Endothelial cell (in vitro differentiated cells): ENCODE data around the gene TBK1. TPM values are rescaled to one million over a fixed set of nuclear protein-coding genes. Genes with fewer than 3 reads are reported as not detected.
"Not testable (repeated sequence)": the region's sequence is repeated elsewhere in the genome, so short reads cannot be mapped to it uniquely, and the experiment has no call there.

Experiments used
- DNase-seq: peaks from one replicate; pipeline ENCODE4 v3.0.0; 2021; ENCODE audit warnings: low spot score
- H3K27ac Mint-ChIP-seq: one replicate; pipeline ENCODE4 v1.8.0; 2021; ENCODE audit warnings: mixed read lengths, inconsistent platforms; ENCODE audit not compliant: unreplicated experiment
- H3K27me3 Mint-ChIP-seq: one replicate; pipeline ENCODE4 v1.8.0; 2021; ENCODE audit warnings: mild to moderate bottlenecking, moderate library complexity, mixed read lengths, inconsistent platforms; ENCODE audit not compliant: unreplicated experiment
- H3K36me3 Mint-ChIP-seq: one replicate; pipeline ENCODE4 v1.8.0; 2021; ENCODE audit warnings: mild to moderate bottlenecking, low read depth, mixed read lengths, inconsistent platforms; ENCODE audit not compliant: unreplicated experiment
- H3K4me1 Mint-ChIP-seq: one replicate; pipeline ENCODE4 v1.8.0; 2021; ENCODE audit warnings: mild to moderate bottlenecking, mixed read lengths, inconsistent platforms; ENCODE audit not compliant: unreplicated experiment
- H3K4me3 Mint-ChIP-seq: one replicate; pipeline ENCODE4 v1.8.0; 2021; ENCODE audit warnings: mild to moderate bottlenecking, mixed read lengths, inconsistent platforms; ENCODE audit not compliant: unreplicated experiment
- H3K9me3 Mint-ChIP-seq: one replicate; pipeline ENCODE4 v1.8.0; 2021; ENCODE audit warnings: mixed read lengths, inconsistent platforms; ENCODE audit not compliant: unreplicated experiment
- CTCF ChIP-seq: fragments of 200-600 bp; sonication (generic); IDR thresholded peaks from one replicate; pipeline ENCODE4 v1.5.0; 2021; ENCODE audit warnings: antibody characterized with exemption; ENCODE audit not compliant: unreplicated experiment
- total RNA-seq: library from RNA; stranded (reverse); fragmentation: NEBNext Ultra II Directional; extraction: Animal tissue kit (Norgen Biotek cat#: 25700); gene quantifications from one replicate; pipeline ENCODE4 v1.2.1, GENCODE V29; 2021; ENCODE audit not compliant: unreplicated experiment

The TBK1 gene
- total RNA-seq, 1 donor from 2014 or later: 20.6 TPM

DNA sequence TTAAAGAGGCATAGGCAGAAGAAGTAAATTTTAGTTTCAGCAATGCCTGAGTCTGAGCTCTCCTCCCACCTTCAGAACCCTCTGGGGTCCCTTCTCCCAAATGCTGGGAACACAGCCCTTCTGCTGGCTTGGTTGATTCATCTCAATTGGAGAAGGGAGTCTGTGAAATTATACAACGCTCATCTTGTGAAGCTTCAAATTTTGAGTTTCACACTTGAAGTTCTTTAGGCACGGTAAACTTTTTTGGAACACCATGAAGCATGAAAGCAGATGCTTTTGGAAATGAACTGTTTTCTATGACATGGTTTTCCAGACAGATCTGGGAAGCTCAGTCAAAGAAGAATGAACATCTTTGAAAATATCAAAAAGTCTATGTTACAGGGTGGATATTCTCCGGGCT is 69.9 kb downstream of the TBK1 start:
- no peaks in the 10 kb centered on the region for H3K4me1 Mint-ChIP-seq

GRCh38 chr12:64522316-64522715 is 70.4 kb downstream of the TBK1 start:
- Mint-ChIP-seq H3K4me3 (no peak overlapping the region), H3K27ac (no peak overlapping the region), H3K9me3 (no peaks in the 10 kb centered on the region), H3K4me1 (no peaks in the 10 kb centered on the region), H3K27me3 (peaks cover 1% of the 10 kb centered on the region), H3K36me3 (no peaks in the 10 kb centered on the region)
- TF ChIP-seq CTCF: no peak
- no peak for DNase-seq

More for the DNA sequence above, 69.9 kb downstream of the TBK1 start:
- Mint-ChIP-seq H3K4me3 (no peak overlapping the region), H3K27me3 (peaks cover 1% of the 10 kb centered on the region), H3K27ac (no peak overlapping the region), H3K9me3 (no peaks in the 10 kb centered on the region), H3K36me3 (no peaks in the 10 kb centered on the region)
- no peak for TF ChIP-seq CTCF
- DNase-seq: no peak

DNA sequence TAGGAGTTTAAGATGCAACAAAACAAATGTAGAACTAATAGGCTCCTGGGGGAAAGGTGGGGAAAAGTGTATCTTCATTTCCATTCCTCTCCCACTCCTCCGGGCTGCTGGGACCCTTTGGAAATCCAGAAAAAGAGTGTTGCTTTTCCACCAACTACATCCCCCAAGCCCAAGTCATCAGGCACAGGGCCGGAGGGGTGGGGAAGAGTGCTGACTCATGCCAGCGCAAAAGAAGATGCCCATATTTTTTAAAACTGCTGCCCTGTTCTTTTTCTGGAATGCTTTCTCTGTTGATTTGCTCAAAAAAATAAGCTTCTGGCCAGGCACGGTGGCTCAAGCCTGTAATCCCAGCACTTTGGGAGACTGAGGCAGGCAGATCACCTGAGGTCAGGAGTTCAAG is 70.9 kb downstream of the TBK1 start:
- Mint-ChIP-seq H3K9me3 (no peaks in the 10 kb centered on the region), H3K27me3 (peaks cover 1% of the 10 kb centered on the region), H3K27ac (no peak overlapping the region), H3K4me1 (no peaks in the 10 kb centered on the region), H3K4me3 (no peak overlapping the region), H3K36me3 (no peaks in the 10 kb centered on the region)
- TF ChIP-seq CTCF: no peak
- DNase-seq: no peak

GRCh38 chr12:64523565-64524444 is 71.9 kb downstream of the TBK1 start:
- not testable (repeated sequence) for DNase-seq, H3K4me1 Mint-ChIP-seq, H3K27me3 Mint-ChIP-seq, H3K9me3 Mint-ChIP-seq, H3K4me3 Mint-ChIP-seq, H3K27ac Mint-ChIP-seq, H3K36me3 Mint-ChIP-seq

GRCh38 chr12:64525461-64526160 is 73.7 kb downstream of the TBK1 start:
- no peak overlapping the region for H3K27ac Mint-ChIP-seq
- H3K9me3 Mint-ChIP-seq: no peaks in the 10 kb centered on the region
- no peaks in the 10 kb centered on the region for H3K4me1 Mint-ChIP-seq
- no peak for DNase-seq
- H3K36me3 Mint-ChIP-seq: no peaks in the 10 kb centered on the region
- no peak overlapping the region for H3K4me3 Mint-ChIP-seq
- peaks cover 1% of the 10 kb centered on the region for H3K27me3 Mint-ChIP-seq
- no peak for TF ChIP-seq CTCF
